Measurements from ENCODE around the gene WNT7A.
A peak's percentile ranks its signal among the peaks of the same experiment; 100 is the strongest.

WNT7A gene

DNA sequence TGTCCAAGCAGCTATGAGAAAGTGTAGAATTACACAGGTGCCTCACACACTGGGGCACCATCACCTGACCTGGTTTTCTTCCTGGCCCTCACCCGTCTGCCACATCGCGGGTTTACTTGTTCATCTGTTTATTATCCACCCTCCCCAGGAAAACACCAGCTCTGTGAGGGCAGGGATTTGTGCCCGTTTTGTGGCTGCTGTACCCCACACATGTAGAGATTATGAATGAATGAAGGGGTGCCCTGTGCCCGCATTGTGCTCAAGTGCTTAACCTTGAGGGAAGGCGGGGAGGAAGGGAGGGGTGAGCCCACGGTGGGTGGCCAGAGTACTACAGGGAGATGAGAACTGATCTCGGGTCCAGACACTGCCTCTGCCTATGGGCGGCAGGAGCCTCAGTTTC is 108.4 kb downstream of the WNT7A start:
- DNase-seq (ENCODE audit: low spot score) = peak; percentile 45
- TF ChIP-seq, protein P1, sequence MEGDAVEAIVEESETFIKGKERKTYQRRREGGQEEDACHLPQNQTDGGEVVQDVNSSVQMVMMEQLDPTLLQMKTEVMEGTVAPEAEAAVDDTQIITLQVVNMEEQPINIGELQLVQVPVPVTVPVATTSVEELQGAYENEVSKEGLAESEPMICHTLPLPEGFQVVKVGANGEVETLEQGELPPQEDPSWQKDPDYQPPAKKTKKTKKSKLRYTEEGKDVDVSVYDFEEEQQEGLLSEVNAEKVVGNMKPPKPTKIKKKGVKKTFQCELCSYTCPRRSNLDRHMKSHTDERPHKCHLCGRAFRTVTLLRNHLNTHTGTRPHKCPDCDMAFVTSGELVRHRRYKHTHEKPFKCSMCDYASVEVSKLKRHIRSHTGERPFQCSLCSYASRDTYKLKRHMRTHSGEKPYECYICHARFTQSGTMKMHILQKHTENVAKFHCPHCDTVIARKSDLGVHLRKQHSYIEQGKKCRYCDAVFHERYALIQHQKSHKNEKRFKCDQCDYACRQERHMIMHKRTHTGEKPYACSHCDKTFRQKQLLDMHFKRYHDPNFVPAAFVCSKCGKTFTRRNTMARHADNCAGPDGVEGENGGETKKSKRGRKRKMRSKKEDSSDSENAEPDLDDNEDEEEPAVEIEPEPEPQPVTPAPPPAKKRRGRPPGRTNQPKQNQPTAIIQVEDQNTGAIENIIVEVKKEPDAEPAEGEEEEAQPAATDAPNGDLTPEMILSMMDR (IDR thresholded peaks at IDR 0.05) = no peak
- Histone ChIP-seq H3K4me3 (no peak overlapping the region), H3K27ac (no peak overlapping the region)

DNA sequence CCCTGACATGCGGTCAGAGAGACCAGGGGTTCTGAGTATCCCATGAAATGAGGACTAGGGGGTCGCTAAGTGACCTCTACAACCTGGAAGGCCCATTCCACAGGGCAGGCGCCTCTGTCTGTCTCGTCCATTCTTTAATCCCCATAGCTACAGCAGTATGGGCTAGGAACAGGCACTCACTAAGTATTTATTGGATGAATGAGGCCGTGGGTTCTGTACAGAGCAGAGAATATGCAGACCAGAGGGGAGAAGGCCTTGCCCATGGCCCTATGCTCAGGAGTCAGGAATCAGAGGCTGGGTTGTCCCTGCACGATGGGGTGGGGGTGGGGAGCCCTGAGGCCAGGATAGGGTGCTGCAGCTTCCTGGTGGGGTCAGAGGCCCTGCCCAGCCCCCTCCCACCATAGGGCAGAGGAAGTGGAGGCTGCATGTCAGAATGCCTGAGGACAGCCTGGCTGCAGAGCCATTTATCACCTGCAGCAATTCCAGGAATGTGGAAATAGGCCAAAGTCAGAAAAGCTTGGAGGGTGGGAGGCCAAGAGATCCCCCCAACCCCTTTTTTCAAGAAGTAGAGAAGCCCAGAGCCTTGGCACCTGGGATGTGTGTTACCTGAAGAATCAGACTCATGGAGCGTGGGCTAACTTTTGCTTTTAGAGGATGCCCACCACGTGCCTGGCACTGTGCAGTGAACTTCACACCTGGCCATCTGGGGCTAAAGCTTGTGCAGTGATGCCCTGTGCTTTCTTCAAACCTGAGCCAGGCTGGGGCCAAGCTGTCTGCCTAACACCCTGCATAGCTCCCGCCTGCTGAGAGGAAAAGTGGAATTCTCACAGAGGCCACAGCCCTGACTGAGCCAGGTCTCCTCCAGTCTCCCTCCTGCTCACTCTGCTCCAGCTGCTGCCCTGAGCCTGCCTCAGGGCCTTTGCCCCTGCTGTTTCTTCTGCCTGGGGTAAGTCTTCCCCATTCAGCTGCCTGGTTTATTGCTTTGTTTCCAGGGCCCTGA is 109.4 kb downstream of the WNT7A start:
- H3K27ac ChIP-seq = no peak overlapping the region
- TF ChIP-seq, protein P1 (IDR thresholded peaks at IDR 0.05) = no peak
- DNase-seq (ENCODE audit: low spot score) = peak; percentile 45

DNA sequence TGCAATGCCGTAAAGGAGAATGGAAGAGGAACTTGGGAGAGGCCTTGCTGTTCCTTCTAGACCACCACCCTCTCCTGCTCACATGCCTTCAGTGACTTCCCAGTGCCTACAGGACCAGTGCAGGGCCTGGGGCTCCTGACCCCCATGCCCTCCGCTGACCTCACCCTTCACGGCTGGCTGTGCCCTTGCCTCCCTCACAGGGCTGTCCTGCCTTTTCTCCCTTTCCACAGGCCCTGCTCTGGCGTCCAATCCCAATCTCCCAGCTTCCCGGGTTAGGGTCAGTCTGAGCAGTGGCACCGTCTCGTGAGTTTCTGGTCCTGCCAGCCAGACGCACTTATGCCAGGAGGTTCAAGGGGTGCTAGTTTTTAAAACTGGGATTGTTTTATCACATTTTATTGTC is 110.4 kb downstream of the WNT7A start:
- TF ChIP-seq, protein P1 (IDR thresholded peaks at IDR 0.05) = no peak
- Histone ChIP-seq H3K4me3 (no peak overlapping the region), H3K27ac (no peak overlapping the region)
- DNase-seq (ENCODE audit: low spot score) = peak; percentile 38

More for the DNA sequence above, 109.4 kb downstream of the WNT7A start:
- no peak overlapping the region for H3K4me3 ChIP-seq

DNA sequence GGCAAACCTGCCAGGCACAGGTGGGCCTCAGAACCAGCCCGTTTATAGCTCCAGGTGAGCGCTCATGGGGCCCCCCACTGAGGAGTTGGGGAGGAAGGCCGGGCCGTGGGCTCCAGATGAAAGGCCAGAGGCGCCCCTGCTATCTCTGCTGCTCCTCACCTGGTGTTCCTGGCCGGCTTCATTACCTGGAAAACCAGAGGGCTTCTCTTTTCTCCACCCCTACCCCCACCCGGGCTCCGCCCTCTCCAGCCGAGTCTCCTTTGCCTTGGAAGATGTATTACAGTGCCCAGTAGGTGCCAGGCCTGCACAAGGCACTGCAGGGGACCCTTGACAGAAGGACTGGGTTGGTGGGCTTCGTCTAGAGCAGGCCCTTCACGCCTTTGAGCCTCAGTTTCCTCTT is 111.4 kb downstream of the WNT7A start:
- TF ChIP-seq, protein P1 (IDR thresholded peaks at IDR 0.05) = no peak
- no peak overlapping the region for H3K4me3 ChIP-seq
- no peak for DNase-seq (ENCODE audit: low spot score)
- no peak overlapping the region for H3K27ac ChIP-seq

DNA sequence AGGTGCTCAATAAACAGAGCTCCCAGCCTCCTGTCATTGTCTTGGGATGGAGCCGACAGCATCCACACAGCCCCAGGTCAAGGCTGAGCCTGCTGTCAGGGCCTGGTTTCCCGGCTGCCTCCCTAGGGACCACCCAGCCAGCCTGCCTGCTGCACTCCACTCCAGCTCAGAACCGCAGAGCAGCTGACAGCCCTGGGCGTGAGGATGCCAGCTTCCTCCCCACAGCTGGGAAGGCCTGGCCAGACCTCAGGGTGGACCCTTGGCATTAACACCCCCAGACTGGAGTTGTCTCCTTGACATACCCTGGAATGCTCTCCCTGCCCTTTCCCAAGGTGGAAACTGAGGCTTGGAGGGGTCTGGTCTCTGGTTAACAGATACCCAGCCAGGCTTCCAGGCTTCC is 112.0 kb downstream of the WNT7A start:
- no peak overlapping the region for H3K4me3 ChIP-seq
- no peak overlapping the region for H3K27ac ChIP-seq
- no peak for DNase-seq (ENCODE audit: low spot score)
- TF ChIP-seq, protein P1 (IDR thresholded peaks at IDR 0.05) = no peak

DNA sequence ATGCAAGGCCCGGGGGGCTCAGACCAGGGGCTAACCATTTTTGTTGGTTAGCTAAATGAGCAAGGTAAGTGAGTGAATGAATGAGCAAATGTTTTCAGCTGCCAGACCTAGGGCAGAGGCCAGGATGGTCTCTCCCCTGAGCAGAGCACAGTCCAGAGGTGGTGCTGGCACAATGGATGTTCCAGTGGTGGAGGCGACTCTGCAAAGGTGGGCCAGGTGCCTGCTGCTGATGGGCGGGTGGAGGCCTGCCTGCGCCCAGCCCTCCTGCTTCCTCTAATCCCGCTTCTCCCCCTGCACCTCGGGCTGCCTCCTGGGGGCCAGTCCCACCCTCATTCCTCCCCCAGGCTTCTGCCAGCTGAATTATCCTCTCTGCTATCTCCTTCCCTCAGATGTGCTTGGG is 112.8 kb downstream of the WNT7A start:
- TF ChIP-seq, protein P1 (IDR thresholded peaks at IDR 0.05) = no peak
- Histone ChIP-seq H3K4me3 (no peak overlapping the region), H3K27ac (no peak overlapping the region)
- DNase-seq (ENCODE audit: low spot score) = no peak

Data from coronary artery (tissue), 2 donors.